H1 (cell line): Measurements from ENCODE around the gene CCDC14.

Experiments
- CTCF ChIP-seq, 3 experiments: IDR thresholded peaks; 1 replicate in 2 of 3; 2 replicates in 1 of 3; pipeline versions ENCODE4 v1.5.1 to v1.6.1; 2011; ENCODE audit warnings: low read length in 3 of 3, mild to moderate bottlenecking in 3 of 3, inconsistent platforms in 2 of 3, low read depth in 1 of 3, moderate library complexity in 1 of 3; ENCODE audit not compliant: insufficient read depth in 1 of 3; ENCODE audit errors: control extremely low read depth in 1 of 3
- EZH2 ChIP-seq: fragments of 200-600 bp; sonication (generic); IDR thresholded peaks from 2 replicates; pipeline ENCODE4 v1.7.1; 2012; ENCODE audit warnings: low read depth, mild to moderate bottlenecking, moderate library complexity, low read length, inconsistent platforms; ENCODE audit not compliant: severe bottlenecking
- POLR2AphosphoS5 ChIP-seq: IDR thresholded peaks from 2 replicates; pipeline ENCODE4 v1.6.1; 2011; ENCODE audit warnings: low read depth, low read length
- SIX5 ChIP-seq: IDR thresholded peaks from 2 replicates; pipeline ENCODE4 v1.6.1; 2011; ENCODE audit warnings: mild to moderate bottlenecking, low read depth, low read length
- TEAD4 ChIP-seq: IDR thresholded peaks from 2 replicates; pipeline ENCODE4 v1.6.1; 2012; ENCODE audit warnings: low read depth, low read length, inconsistent platforms, mixed read lengths
- TF ChIP-seq, protein P1 (sequence below): IDR thresholded peaks from 2 replicates; pipeline ENCODE4 v1.6.1; 2011; ENCODE audit warnings: low read depth, mild to moderate bottlenecking, low read length; ENCODE audit not compliant: insufficient read depth

GRCh38 chr3:123878807-123879206 lies 82.2 kb downstream of the CCDC14 start:
- TF ChIP-seq, protein P1, sequence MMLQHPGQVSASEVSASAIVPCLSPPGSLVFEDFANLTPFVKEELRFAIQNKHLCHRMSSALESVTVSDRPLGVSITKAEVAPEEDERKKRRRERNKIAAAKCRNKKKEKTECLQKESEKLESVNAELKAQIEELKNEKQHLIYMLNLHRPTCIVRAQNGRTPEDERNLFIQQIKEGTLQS = no peak
- no peak for TF ChIP-seq EZH2
- no peak for TF ChIP-seq POLR2AphosphoS5
- no peak for TF ChIP-seq TEAD4
- no peak for TF ChIP-seq SIX5
- TF ChIP-seq CTCF (IDR thresholded peaks at IDR 0.05; ENCODE audit: control extremely low read depth in 1 of 3, insufficient read depth in 1 of 3, low read depth in 1 of 3, low read length in 3 of 3) = no peak
